NCI-H226 (cell line): ENCODE measurements around the gene TMEM131L.

ENCODE experiments used
- DNase-seq: peaks from one replicate; pipeline ENCODE4 v3.0.0-alpha.2; 2015

The TMEM131L gene

DNA sequence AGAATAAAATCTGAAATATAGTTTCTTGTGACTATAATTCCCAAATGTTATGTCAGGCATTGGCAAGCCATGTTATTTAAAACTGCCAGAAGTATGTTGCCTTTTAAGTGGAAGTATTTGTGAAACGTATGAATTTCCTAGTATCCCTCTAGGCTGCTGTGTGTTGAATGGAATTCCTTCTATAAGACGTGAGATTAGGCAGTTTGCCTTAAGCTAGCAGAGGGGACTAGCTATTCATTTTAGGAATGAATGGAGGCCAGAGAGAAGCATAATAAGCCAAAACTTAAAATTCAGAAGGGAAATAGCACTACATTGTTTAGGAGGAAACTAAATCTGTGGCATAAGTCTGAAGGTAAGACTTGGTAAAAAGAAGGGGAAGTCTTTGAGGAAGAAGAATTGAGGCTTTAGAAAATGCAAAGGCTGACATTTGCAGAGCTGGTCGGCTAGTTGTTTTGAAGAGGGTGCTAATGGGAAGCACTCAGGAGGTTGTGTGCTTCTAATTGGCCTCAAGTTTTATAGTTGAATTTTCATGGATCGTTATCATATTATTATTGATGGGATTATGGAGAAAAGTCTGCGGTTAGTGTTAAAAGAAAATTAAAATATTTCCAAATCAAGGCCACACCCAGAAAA is 57.1 kb downstream of the TMEM131L start:
- DNase-seq: no peak

DNA sequence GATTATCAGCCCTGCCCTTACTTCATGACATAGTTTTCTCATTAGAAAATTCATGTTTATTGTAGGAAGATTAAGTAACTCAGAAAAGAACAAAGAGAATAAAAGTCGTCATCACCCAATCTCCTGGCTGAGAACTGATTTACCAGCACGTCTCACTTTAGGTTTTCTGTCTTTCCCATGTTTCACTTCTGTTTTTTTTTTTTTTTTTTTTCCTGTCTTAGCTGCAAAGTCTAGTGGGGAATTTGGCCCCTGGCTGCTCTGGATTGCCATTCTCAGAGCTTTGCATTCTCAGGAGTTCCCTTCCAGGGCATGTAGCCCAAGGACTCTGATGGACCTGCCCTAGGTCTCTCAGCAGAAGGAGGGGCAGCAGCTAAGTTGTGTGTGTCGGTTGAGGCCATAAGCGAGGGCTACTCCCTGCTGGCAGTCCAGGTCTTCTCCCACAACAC is 57.8 kb downstream of the TMEM131L start:
- no peak for DNase-seq

DNA sequence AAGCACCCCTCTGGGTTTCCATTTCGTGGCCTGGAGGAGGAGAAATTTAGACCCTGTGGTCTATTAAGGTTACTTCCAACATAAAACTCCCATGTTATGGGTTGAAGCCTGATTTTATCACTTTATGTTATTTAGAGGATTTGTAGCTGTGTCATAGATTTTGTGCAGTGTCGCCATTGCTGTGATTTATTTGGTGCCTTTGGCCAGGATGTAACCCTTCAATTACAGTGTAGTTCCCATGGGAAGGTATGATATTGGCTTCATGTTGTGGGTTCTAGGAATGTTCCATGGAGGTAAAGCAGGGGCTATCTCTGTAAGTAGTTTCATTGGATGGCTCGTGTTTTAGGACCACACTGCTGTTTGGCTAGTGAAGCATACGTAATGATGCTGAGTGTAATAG is 58.5 kb downstream of the TMEM131L start:
- DNase-seq: no peak

DNA sequence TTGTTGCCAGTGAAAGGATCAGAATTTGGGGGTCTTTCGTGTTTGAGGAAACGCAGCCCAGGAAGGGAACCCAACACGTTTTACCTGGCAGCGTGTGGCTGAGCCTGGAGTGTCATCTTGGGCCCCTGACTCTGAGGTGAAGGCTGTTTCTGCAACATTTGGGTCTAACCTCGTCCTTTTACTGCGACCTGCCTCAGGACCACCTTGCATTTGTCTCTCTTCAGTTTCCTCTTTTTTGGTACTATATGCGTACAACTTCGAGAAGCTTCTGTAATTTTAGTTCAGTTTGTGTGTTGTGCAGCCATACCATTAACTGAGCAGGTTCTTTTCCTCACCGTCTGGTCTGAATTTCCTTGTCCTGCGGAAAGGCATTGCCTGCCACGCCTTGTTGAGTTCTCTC is 61.5 kb downstream of the TMEM131L start:
- no peak for DNase-seq

DNA sequence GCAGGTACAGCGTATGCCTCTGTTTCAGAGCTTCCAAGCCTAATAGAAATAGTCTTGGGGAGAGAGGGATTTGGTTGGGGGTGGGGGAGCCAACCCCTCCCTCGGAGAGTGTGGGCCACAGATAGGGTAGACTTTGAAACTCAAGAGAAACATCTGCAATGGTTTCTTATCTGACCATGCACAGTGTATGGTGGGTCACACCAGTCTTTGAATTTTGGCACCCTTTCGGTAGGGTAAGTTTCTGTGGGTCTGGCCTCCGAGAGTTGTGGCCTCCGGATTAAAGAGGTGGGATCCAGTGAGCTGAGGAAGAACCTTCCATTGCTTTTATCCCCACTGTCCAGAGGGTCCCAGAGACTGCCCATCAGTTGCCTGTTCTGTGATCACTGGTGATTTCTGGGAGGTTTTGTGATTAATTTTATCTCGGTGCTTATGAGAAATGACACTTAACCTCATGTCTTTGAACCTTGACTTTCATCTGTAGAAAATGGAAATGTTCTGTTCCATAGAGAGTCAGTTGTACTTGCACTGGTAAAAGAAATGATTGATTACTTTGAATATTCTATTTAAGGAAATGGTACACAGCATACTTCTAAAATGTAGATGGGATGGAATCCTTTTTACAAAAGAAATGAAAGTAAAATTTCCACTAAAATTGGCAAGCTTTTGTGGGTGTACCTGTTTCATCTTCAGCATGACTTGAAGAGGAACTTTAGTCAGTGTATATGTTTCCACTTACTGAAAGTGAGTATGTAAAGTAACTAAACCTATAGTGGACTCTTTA is 62.7 kb downstream of the TMEM131L start:
- no peak for DNase-seq

DNA sequence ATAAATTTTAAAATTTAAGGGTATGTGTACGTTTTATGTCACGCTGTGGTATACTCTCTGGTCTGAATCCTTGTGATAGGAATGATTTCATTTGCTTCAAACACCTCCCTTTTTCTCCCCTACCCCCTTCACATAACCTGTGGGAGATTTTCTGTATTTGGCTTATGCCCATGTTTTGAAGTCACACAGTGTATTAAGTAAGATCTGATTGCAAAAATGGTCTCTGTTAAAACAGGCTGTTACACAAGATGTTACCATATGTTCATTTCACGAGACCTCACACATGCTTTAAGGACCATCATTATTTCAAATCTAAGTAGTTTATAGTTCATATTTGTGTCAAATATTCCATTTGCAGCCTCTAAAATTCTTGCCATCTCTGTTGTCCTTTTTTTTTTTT is 63.5 kb downstream of the TMEM131L start:
- no peak for DNase-seq

DNA sequence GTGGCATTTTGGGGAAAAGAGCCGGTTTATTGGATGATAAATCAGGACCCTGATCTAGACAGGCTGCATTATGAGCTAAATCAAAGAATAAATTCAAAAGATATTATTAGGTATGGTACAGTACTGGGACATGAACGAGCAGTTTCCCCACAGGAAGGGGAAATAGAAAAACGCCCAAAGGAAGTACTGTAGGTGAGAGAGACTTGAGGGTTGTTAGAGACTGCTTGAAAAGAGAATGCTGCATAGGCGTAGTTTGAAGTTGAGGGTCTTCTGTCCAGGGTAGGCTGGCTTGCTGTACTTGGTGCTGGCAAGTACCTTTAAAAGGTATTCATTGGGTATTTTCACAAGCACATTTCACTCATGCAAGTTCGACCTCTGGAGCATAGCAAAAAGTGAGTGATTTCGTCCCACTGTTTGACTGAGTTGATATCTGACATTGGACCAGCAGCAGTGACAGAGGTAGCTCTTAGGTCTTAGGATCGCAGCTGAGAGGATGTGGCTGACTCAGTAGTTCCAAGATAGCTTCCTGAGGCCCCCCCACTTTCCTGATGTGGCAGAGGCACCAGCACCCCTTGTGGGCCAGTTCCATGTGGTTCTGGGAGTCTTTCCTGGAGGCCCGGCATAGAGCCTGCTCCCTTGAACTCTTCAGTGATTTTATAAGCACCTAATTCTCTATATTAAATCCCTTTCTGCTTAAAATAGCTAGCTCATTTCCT is 64.3 kb downstream of the TMEM131L start:
- no peak for DNase-seq

DNA sequence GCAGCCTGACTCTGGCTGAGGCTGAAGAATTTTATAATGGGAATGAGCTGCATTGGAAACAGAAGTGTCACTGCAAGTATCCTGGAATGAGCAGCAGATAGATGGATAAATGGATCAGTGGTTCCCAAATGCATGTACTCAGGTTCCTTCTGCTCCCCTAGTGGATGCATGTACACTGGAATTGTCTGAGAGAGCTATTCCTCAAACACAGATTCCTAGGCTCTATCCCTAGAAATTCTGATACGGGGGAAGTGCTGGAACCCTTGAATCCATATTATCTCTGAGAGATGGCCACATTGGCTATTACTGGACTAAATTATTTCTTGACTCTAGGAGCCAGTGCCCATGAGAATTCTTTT is 64.8 kb downstream of the TMEM131L start:
- DNase-seq: no peak

DNA sequence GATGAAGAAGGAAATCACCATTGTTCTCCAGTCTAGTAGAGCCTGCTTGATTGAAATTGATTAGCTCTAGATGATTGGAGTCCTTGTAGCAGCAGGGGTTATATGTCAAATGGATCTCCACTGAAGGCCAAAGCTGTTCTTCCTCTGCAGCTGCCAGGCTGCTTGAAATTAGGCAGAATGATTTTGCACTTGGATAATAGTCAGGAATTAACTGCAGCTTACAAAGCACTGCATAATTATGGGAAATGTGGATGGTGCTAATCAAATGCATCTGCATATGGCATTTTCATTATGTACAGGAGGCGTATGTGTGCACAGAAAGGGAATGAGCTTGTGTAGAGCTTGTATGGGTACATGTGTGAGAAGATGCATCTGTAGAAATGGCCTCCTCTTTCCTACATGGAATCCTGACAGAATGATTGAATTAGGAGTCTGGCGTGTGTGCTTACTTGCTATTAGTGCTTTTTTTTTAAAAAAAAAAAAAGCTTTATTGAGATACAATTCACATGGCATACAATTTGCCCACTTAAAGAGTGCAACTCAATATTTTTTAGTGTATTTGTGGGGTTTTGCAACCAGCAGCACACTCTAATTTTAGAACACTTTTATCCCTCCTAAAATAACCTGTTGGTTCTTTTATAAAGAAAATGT is 65.9 kb downstream of the TMEM131L start:
- DNase-seq: no peak

DNA sequence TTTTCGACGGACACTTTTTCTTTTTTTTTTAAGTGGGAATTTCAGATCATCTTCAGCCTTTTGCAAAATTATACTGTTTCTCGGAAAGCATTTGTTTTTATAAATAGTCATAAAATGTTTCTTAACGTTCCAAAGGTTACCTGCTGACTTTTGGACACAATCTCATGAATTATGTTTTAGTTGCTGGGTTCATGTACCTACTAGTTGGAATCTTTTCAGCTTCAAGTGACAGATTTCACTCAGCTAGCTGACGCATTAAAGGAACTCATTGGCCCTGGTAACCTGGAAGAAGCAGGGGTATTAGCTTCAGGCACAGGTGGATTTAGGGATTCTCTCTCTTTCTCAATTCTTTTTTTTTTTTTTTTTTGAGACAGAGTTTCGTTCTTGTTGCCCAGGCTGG is 66.5 kb downstream of the TMEM131L start:
- no peak for DNase-seq

DNA sequence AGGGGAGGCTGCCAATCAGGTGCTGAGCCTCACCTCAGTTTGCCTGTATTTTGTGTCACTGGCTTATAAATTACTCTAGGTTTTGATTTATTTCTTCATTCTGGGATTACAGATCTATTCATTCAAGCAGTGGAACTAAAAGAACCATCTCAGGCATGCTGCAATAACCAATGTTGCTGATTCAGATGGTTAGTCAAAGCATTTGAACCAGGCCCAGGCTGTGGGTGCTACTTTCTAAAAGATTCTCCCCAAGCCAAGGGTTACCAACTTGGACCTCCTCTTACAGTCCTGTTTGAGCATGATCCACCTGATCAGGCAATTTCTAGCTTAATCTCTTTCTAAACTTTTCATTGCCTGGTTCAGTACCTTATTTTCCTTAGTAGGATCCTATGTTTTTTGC is 67.2 kb downstream of the TMEM131L start:
- DNase-seq: no peak

DNA sequence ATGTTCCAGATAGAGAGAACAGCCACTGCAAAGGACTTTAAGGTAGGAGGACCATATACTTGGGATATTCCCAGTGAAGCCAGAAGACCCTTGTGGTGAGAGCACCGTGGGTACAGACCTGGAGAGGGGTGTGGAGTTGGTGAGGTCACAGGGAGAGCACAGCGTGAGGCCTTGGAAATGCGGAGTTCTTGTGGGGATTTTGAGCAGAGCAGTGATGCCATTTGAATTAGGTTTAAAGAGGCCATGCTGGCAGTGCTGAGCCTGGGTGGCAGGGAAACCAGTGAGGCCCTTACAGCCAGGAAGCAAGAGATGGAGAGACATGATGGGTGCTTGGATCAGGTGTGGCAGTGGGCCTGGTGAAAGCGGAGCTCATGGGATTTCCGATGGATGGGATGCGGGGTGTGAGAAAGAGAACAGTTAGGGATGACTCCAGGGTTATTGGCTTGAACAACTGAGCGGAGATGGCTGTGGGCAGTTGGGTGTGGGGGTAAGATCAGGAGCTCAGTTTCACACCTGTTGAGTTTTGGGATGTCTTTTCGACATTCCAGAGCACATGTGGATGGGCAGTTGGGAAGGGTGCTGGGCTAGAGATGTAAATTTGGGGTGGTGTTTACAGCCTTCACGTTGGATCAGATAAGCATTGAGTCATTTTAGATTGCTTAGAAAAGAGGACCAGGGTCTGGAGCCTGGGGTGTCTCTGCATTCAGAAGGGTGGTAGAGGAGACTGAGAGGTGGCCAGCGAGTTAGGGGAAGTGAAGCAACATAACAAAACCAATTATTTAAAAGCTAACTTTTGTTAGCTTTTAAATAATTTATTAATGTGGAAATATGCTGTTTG is 68.9 kb downstream of the TMEM131L start:
- DNase-seq: no peak

DNA sequence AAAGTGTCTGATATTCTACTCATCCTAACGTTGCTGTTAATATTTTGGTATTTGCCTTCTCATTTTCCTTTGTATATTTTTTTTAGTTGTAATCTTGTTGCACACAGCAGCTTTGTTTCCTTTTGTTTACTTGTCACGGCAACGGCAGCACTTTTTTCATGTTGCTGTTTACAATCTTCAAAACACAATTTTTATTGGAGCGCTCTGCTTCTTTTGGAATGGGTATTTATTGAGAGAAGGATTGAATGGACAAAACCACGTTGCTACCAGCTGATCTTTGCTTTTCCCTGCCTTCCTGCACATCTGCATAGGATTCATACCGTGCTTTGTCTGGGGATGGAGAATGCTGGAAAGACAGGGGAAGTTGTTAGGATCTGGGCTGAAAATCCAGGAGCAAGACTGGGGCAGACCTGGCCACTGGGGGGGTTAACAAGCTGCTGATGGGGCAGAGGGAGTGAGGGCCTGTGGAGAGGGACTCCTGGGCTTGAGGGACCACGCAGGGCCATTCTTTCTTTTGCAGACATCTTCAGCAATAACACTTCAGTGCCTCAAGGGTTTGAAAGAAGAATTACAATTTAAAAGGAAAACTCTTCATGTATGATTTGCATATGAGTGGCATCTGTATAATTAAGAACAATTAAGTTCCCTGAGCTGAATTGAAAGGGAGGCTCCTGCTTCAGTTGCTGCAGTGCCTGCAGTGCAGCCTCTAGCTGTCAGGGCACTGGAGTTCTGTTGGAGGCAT is 69.8 kb downstream of the TMEM131L start:
- no peak for DNase-seq

DNA sequence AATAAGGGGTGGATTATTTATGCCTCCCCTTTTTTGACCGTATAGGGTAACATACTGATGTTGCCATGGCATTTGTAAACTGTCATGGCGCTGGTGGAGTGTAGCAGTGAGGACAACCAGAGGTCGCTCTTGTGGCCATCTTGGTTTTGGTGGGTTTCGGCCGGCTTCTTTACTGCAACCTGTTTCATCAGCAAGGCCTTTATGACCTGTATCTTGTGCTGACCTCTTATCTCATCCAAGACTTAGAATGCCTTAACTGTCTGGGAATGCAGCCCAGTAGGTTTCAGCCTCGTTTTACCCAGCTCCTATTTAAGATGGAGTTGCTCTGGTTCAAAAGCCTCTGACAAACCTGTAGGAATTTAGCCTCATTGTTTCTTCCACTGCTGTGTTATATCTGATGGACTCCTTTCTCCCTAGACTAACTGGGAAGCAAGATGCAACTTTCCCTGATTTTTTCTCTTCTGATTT is 71.4 kb downstream of the TMEM131L start:
- DNase-seq: no peak

DNA sequence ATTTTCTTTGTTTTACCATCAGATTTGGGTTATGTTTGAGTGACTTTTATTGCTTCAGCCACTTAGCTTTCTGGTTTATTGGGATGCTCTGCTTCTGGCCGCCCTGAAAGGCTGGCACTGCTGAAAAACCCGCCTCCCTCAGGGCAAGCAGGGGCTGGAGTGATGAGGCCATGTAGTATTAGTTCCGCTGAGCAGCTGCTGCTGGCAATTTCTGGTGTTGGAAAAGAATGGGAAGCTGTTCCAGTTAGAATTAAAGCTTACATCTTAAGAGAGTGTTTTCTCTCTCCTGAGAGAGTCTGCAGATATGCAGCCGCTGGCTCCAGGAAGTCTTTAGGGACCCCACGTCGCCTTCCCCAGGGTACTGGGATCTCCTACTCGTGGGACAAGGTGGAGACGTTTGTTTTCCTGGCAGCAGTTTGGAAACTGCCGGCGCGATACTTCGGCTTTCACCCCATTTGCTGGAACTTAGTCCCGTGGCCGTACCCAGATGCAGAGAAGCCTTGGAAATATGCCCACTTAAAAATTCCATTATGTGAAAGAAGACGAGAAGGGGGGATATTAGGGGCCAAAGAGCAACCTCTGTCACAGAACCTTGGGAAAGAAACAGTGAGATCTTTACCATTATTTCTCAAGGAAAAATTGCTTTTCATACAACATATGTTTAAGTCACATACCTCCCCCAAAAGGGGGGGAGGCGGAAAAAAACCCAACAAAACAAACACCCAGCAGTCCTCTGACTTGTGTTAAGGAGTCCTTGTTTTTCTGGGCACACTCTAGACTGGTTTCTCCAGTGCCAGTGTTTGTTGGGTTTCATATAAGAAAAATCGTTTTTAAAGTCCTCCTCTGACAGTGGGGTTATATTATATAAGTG is 72.6 kb downstream of the TMEM131L start:
- no peak for DNase-seq

DNA sequence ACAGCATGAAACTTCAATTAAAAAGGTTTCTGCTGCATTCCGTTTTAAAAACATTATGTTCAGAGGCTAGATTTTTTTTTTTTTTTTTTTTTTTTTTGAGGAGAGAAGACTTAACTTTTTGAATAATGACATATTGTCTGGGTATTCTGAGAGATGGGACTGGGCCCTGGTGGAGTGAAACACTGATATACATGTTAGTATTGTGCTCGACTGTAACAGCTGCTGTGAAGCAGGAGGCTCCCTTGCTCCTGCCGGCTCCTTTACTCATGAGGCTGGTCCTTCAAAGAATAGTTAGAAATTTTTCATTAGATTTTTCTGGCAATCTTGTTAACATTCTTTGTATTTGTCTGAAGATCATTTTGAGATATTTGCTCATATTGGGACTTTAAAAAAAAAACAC is 73.3 kb downstream of the TMEM131L start:
- DNase-seq: no peak

DNA sequence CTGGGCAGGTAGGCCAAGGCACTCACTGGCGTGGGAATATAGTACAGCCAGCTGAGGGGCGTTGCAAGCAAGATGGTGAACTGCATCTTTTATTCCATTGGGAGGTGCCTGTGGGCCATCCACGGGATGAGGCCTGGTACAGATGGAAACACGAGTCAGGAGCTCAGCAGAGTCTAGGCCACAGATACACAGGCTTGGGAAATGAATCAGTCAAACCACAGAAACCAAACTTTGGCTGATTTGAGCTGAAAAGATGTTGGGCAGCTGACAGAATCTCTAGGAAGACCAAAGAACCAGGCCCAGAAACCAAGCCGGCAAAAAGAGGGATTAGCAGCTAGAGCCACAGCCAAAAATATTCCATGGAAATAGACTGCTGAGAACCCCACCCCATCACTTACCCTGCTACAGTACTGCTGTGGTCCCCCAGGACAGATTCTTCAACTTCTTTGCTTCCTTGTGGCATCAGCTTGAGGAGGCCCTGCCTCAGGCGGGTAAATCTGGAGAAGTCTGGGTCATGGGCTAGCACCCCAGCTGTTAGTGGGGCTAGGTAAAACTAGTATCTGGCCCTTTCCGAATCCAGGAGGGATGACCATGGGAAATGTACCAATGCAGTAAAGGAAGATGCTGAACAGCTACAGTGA is 75.4 kb downstream of the TMEM131L start:
- DNase-seq: peak; percentile 69

DNA sequence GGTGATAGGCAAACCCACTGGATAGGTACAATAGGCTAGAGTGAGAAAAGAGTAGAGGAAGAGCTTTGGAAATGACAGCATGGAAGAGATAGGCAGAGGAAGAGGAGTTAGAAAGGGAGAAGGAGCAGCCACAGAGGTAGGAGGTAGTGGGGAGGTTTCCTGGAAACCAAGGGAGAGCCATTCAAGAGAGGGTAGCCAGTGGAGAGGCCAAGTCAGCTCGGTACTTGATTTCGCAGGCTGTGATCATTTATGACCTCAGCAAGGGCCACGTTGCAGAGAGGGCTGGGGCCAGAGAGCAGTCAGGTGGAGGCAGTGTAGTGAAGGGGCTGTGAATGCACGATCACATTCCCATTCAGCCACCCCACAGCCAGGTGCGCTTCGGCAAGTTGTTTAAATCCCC is 76.0 kb downstream of the TMEM131L start:
- DNase-seq: no peak

DNA sequence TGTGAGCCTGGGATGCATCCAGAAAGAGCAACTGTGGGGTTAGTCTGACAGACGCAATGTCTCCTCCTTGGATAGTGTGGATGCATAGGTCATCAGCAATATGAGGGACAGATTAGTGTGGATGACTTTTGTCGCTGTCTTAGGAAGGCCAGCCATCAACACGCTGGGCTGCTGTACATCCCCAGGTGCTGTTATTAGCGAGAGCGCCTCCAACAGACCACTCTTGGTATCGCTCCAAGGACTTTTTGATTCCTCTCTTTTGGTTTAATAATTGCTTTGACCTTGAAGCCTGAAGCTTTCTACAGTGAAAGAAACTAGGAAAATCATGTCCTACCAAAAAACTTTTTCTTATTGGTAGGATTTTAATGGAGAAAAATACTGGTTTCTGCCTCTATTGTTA is 76.7 kb downstream of the TMEM131L start:
- no peak for DNase-seq

DNA sequence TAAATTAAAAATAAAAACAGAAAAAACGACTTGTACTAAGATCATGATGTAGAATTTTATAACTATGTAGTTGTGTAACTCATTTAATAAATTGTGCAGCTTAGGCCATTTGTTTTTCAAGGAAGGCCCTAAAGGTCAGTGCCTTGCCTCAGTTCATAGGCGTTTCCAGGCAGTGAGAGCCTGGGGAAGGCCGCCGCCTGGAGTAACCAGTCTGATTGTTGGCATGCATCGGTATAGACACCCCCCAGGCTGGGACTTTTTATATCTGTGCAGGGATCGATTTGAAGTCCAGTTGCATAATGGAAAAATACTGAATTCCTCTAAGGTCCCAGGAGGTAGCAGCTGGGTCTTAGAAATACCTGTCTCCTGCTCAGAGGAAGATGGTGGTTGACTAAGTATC is 77.2 kb downstream of the TMEM131L start:
- DNase-seq: no peak
